GM11168 (cell line): Measurements from ENCODE around the gene HOXD8.

Source experiments
- in situ Hi-C: fragments of 300-500 bp; cut with MboI; formaldehyde crosslinking; loops from one replicate; pipeline ENCODE4 v1.12.0; 2022; ENCODE audit warnings: low sequenced_read_pairs; ENCODE audit not compliant: unreplicated experiment

HOXD8 gene

DNA sequence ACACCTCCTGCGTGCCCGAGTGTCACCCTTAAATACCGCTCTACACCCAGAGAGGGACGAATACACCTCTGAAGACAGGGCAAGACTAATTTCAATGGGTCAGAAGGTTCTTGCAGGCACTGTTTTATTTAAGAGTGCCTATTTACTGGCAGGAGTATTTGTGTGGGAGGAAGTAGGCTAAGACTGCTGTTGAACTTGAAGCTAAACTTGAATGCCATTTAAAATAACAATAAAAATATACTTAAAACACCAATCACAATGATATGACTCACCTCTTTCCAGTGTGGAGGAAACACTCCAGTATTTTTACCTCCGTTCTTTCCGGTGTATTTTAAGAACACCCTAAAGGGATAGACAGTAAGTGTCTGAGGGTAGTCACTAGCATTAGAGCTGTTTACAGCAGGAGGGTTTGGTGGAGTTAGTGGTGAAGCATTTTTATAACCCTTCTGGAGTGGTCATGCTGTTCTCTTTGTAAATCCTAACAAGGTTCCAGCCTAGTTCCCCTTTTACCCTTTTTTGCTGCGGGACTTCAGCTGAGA, 49.3 kb downstream of the HOXD8 start:
- in situ Hi-C loops = no loop called here

DNA sequence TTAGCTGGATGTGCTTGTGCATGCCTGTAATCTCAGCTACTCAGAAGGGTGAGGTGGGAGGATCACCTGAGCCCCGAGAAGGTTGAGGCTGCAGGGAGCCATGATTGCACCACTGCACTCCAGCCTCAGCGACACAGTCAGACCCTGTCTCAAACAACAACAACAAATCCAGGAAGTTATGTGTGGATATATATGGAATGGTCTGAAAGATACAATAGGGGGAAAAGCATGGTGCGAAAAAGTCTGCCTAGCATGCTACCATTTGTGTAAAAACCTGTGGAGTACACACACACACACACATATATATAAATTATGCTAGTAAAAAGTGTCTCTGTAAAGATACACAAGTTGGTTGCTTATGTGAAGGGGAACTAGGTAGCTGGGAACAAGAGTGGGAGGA, 52.0 kb downstream of the HOXD8 start:
- in situ Hi-C loops = no loop called here
